ENCODE measurements around the gene PMM1.

Gene PMM1

GRCh38 chr22:41619979-41620588 is 30.4 kb upstream of the PMM1 start:
- Histone ChIP-seq H3K36me3 (ENCODE audit: control insufficient read depth, insufficient read depth, low read length) (no peaks in the 10 kb centered on the region), H3K4me1 (peaks cover 10% of the 10 kb centered on the region), H2AFZ (peak overlapping the region; percentile 58), H3K27me3 (ENCODE audit: control insufficient read depth, insufficient read depth, low read length) (no peaks in the 10 kb centered on the region), H3K9me3 (ENCODE audit: control insufficient read depth, low read length) (no peaks in the 10 kb centered on the region), H3K9ac (no peak overlapping the region), H3K79me2 (peaks cover 25% of the 10 kb centered on the region), H3K4me3 (ENCODE audit: low read depth, low read length) (peak overlapping the region; percentile 100), H3K27ac (peak overlapping the region; percentile 99), H3K4me2 (ENCODE audit: low read length) (peak overlapping the region; percentile 92)
- no peak for TF ChIP-seq CTCF (IDR thresholded peaks at IDR 0.05)

DNA sequence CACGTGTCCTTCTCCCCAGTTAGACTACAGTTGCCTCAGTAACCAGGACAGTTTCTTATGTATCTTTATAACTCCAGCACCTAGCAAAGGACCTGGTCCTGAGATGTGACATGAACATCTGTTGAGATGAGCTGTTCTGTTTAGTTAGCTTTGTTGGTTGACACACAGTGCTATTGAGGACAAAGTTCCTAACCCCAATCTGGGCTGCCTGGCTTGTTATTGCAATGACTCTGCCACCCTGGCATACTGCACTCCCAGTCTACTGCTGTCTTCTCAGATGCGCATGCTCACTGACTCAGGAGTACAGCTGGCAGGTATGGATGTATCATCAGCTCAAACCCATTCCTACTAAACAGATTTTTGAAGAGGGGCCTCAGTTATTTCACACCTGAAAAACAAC is 23.8 kb upstream of the PMM1 start:
- Histone ChIP-seq H3K36me3 (ENCODE audit: control insufficient read depth, insufficient read depth, low read length) (no peaks in the 10 kb centered on the region), H3K9me3 (ENCODE audit: control insufficient read depth, low read length) (no peaks in the 10 kb centered on the region), H3K27me3 (ENCODE audit: control insufficient read depth, insufficient read depth, low read length) (no peaks in the 10 kb centered on the region), H3K9ac (no peak overlapping the region), H3K79me2 (peaks cover 3% of the 10 kb centered on the region), H3K4me2 (ENCODE audit: low read length) (no peak overlapping the region), H3K27ac (no peak overlapping the region), H3K4me1 (no peaks in the 10 kb centered on the region), H3K4me3 (ENCODE audit: low read depth, low read length) (no peak overlapping the region), H2AFZ (no peak overlapping the region)
- TF ChIP-seq CTCF (IDR thresholded peaks at IDR 0.05), result no peak

DNA sequence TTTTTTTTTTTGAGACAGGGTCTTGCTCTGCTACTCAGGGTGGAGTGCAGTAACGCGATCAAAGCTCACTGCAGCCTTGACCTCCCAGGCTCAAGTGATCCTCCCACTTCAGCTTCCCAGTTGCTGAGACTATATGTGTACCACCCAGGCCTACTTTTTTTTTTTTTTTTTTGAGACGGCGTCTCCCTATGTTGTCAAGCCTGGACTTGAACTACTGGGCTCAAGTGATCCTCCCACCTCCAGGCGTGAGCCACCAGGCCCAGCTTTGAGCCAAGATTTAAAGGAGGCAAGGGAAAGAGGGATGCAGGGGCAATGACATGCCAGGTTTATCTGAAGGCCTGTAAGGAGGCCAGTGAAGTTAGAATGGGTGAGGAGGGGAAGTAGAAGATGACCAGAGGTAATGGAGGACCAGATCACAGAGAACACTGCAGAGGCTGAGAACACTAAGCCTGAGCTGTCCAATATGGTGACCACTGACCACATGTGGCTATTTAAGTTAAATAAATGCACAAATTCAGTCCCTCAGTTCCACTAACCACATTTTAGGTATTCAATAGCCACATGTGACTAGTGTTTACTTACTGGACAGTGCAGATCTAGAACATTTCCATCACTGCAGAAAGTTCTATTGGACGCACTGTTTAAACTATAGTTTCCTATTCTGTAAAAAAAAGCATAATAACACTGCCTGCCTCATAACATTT is 23.1 kb upstream of the PMM1 start:
- Histone ChIP-seq H3K9ac (no peak overlapping the region), H3K4me2 (ENCODE audit: low read length) (no peak overlapping the region), H3K4me3 (ENCODE audit: low read depth, low read length) (no peak overlapping the region), H3K27ac (no peak overlapping the region), H3K9me3 (ENCODE audit: control insufficient read depth, low read length) (no peaks in the 10 kb centered on the region), H3K27me3 (ENCODE audit: control insufficient read depth, insufficient read depth, low read length) (no peaks in the 10 kb centered on the region), H3K36me3 (ENCODE audit: control insufficient read depth, insufficient read depth, low read length) (no peaks in the 10 kb centered on the region), H3K79me2 (peaks cover under 1% of the 10 kb centered on the region), H2AFZ (no peak overlapping the region), H3K4me1 (no peaks in the 10 kb centered on the region)
- TF ChIP-seq CTCF (IDR thresholded peaks at IDR 0.05), result no peak

GRCh38 chr22:41608386-41608785 is 18.7 kb upstream of the PMM1 start:
- Histone ChIP-seq H2AFZ (no peak overlapping the region), H3K79me2 (no peaks in the 10 kb centered on the region), H3K36me3 (ENCODE audit: control insufficient read depth, insufficient read depth, low read length) (no peaks in the 10 kb centered on the region)

More at GRCh38 chr22:41608386-41608785, 18.7 kb upstream of the PMM1 start:
- Histone ChIP-seq H3K27me3 (ENCODE audit: control insufficient read depth, insufficient read depth, low read length) (no peaks in the 10 kb centered on the region), H3K4me3 (ENCODE audit: low read depth, low read length) (no peak overlapping the region), H3K9me3 (ENCODE audit: control insufficient read depth, low read length) (no peaks in the 10 kb centered on the region), H3K4me2 (ENCODE audit: low read length) (no peak overlapping the region), H3K9ac (no peak overlapping the region), H3K27ac (no peak overlapping the region), H3K4me1 (no peaks in the 10 kb centered on the region)
- no peak for TF ChIP-seq CTCF (IDR thresholded peaks at IDR 0.05)

All from parathyroid adenoma (tissue), 2 donors.